Natural killer cell (primary cell): ENCODE measurements around the gene CDC6. TPM values are rescaled to one million over a fixed set of nuclear protein-coding genes. Genes with fewer than 3 reads are reported as not detected.
A peak's percentile ranks its signal among the peaks of the same experiment; 100 is the strongest.

ENCODE experiments used
- ATAC-seq, 3 donors: fragments of 150-1000 bp in 2 of 3; fragments of 200-7000 bp in 1 of 3; cut with Tn5 transposase; 1 replicate in 1 of 3; 2 replicates in 2 of 3; pipeline ENCODE4 v1.10.0; 2021; ENCODE audit warnings: mild to moderate bottlenecking in 2 of 3, moderate library complexity in 2 of 3
- DNase-seq, 2 donors: peaks; one replicate each; pipeline versions ENCODE4 v3.0.0 to v3.0.0-alpha.2; 2013 to 2021; ENCODE audit warnings: mixed read lengths in 1 of 2
- H3K27ac ChIP-seq: one replicate; pipeline ENCODE4 v1.5.1; 2013; ENCODE audit warnings: mild to moderate bottlenecking, low read length
- H3K27me3 ChIP-seq: one replicate; pipeline ENCODE4 v1.6.1; 2013; ENCODE audit warnings: low read length; ENCODE audit not compliant: control insufficient read depth, insufficient read depth
- H3K36me3 ChIP-seq: one replicate; pipeline ENCODE4 v1.6.1; 2013; ENCODE audit warnings: low read length; ENCODE audit not compliant: control insufficient read depth, insufficient read depth
- H3K4me1 ChIP-seq: one replicate; pipeline ENCODE4 v1.6.1; 2013; ENCODE audit warnings: low read length; ENCODE audit not compliant: control insufficient read depth, insufficient read depth
- H3K4me3 ChIP-seq: one replicate; pipeline ENCODE4 v1.5.1; 2013; ENCODE audit warnings: low read length
- H3K9me3 ChIP-seq: one replicate; pipeline ENCODE4 v1.6.1; 2013; ENCODE audit warnings: low read length; ENCODE audit not compliant: control insufficient read depth, insufficient read depth
- H3K27ac Mint-ChIP-seq, 2 donors: one replicate each; pipeline ENCODE4 v1.8.0; 2022; ENCODE audit warnings: mild to moderate bottlenecking in 2 of 2, mixed read lengths in 2 of 2, moderate library complexity in 1 of 2
- H3K27me3 Mint-ChIP-seq, 2 donors: one replicate each; pipeline ENCODE4 v1.8.0; 2022; ENCODE audit warnings: low read depth in 2 of 2, mixed read lengths in 2 of 2
- H3K36me3 Mint-ChIP-seq: one replicate; pipeline ENCODE4 v1.8.0; 2022; ENCODE audit warnings: mixed read lengths
- H3K4me1 Mint-ChIP-seq, 2 donors: one replicate each; pipeline ENCODE4 v1.8.0; 2022; ENCODE audit warnings: mixed read lengths in 2 of 2
- H3K4me3 Mint-ChIP-seq: one replicate; pipeline ENCODE4 v1.8.0; 2022; ENCODE audit warnings: mild to moderate bottlenecking, moderate library complexity, mixed read lengths
- H3K9me3 Mint-ChIP-seq, 2 donors: one replicate each; pipeline ENCODE4 v1.8.0; 2022; ENCODE audit warnings: mixed read lengths in 2 of 2
- CTCF ChIP-seq: fragments of 200-600 bp; IDR thresholded peaks from one replicate; pipeline ENCODE4 v1.8.0; 2022; ENCODE audit warnings: antibody characterized with exemption
- WGBS: methylation state at CpG from one replicate; pipeline ENCODE4 v1.1.7; 2013; ENCODE audit warnings: missing lambda C conversion rate; ENCODE audit not compliant: insufficient coverage; 5-methylcytosine and 5-hydroxymethylcytosine counted together
- intact Hi-C: fragments of 100-400 bp; cut with micrococcal nuclease; formaldehyde crosslinking; loops from one replicate; pipeline ENCODE4 v1.14.2; 2022
- total RNA-seq, 4 donors: library from RNA; stranded (reverse); fragments of 120-200 nt in 1 of 4; gene quantifications; one replicate each; pipeline versions ENCODE4 v1.2.3 to v1.2.4, GENCODE V29; 2013 to 2022

Gene CDC6
- total RNA-seq, 3 donors from 2014 or later (not counting 1 experiment from before 2014, with no cell fraction given): 3.4 to 4.9 (median 3.8) TPM

- H3K27me3 Mint-ChIP-seq: no peaks in the 10 kb centered on the region
- peak within 1 kb of the TSS; percentile 71 for H3K27ac ChIP-seq
- H3K9me3 ChIP-seq: no peaks in the 10 kb centered on the region
- H3K27ac Mint-ChIP-seq: no peak within 1 kb of the TSS
- H3K9me3 Mint-ChIP-seq: no peaks in the 10 kb centered on the region
- H3K4me1 ChIP-seq: peaks cover 72% of the 10 kb centered on the region
- peak within 1 kb of the TSS; percentile 74 for H3K4me3 ChIP-seq
- no peaks in the 10 kb centered on the region for H3K36me3 ChIP-seq
- WGBS: 14% methylated on average over 14 of the region's 20 CpGs
- intact Hi-C loops: no loop called here
- peaks cover 12 to 42% of the 10 kb centered on the region in 2 donors for H3K4me1 Mint-ChIP-seq
- H3K27me3 ChIP-seq: no peaks in the 10 kb centered on the region
- TF ChIP-seq CTCF: no peak
- H3K4me3 Mint-ChIP-seq: no peak within 1 kb of the TSS
- ATAC-seq (peak; percentile 74 to 85 (median 78)), DNase-seq (peak in 1 of 2 donors; percentile 63)
- no peaks in the 10 kb centered on the region for H3K36me3 Mint-ChIP-seq
Observed at GRCh38 chr17:40309031-40309948, 21.6 kb downstream of the CDC6 start, which contains the start of gene RARA. Gene RARA, plus strand, starts transcription at chr17:40309180. Its CDS starts 22,039 bp downstream, at chr17:40331219.

- no peaks in the 10 kb centered on the region for H3K9me3 Mint-ChIP-seq
- Histone ChIP-seq H3K4me3 (peak overlapping the region; percentile 74), H3K27ac (peak overlapping the region; percentile 71), H3K4me1 (peaks cover 78% of the 10 kb centered on the region), H3K9me3 (no peaks in the 10 kb centered on the region), H3K27me3 (no peaks in the 10 kb centered on the region), H3K36me3 (no peaks in the 10 kb centered on the region)
- no peak overlapping the region for H3K4me3 Mint-ChIP-seq
- no peak for TF ChIP-seq CTCF
- DNase-seq (peak in 1 of 2 donors; percentile 23), ATAC-seq (peak in 1 of 3 donors; percentile 11)
- H3K27ac Mint-ChIP-seq: no peak overlapping the region
- 33% methylated on average over 2 of the region's 2 CpGs for WGBS
- H3K4me1 Mint-ChIP-seq: peaks cover 19 to 49% of the 10 kb centered on the region in 2 donors
- intact Hi-C loops: no loop called here
- H3K27me3 Mint-ChIP-seq: no peaks in the 10 kb centered on the region
- no peaks in the 10 kb centered on the region for H3K36me3 Mint-ChIP-seq
Observed at GRCh38 chr17:40309949-40310510, 22.4 kb downstream of the CDC6 start.

GRCh38 chr17:40310882-40311391, 23.3 kb downstream of the CDC6 start:
- Mint-ChIP-seq H3K27me3 (no peaks in the 10 kb centered on the region), H3K36me3 (no peaks in the 10 kb centered on the region), H3K9me3 (no peaks in the 10 kb centered on the region), H3K27ac (no peak overlapping the region), H3K4me3 (peak overlapping the region; percentile 1), H3K4me1 (peaks cover 28 to 58% of the 10 kb centered on the region in 2 donors)
- H3K9me3 ChIP-seq: no peaks in the 10 kb centered on the region
- no peak overlapping the region for H3K4me3 ChIP-seq
- no peaks in the 10 kb centered on the region for H3K36me3 ChIP-seq
- H3K27me3 ChIP-seq: no peaks in the 10 kb centered on the region
- intact Hi-C loops: no loop called here
- ATAC-seq (no peak), DNase-seq (peak in 1 of 2 donors; percentile 28)
- peak overlapping the region; percentile 71 for H3K27ac ChIP-seq
- H3K4me1 ChIP-seq: peaks cover 88% of the 10 kb centered on the region
- no peak for TF ChIP-seq CTCF
- 75% methylated on average over 7 of the region's 7 CpGs for WGBS
